NT2/D1 (cell line): Measurements from ENCODE around the gene SERPINA3.

Experiments
- DNase-seq: peaks from one replicate; pipeline ENCODE4 v3.0.0-alpha.2; 2011; ENCODE audit warnings: low read depth, low spot score
- H3K27me3 ChIP-seq: 2 replicates; pipeline ENCODE4 v1.6.0; 2011; ENCODE audit warnings: mild to moderate bottlenecking; ENCODE audit not compliant: insufficient read length, insufficient read depth
- H3K36me3 ChIP-seq: 2 replicates; pipeline ENCODE4 v1.6.1; 2011; ENCODE audit warnings: mild to moderate bottlenecking, low read length, mixed read lengths; ENCODE audit not compliant: insufficient read depth, insufficient read length
- H3K4me1 ChIP-seq: 2 replicates; pipeline ENCODE4 v1.5.1; 2011; ENCODE audit not compliant: insufficient read depth, insufficient read length
- H3K4me3 ChIP-seq: 2 replicates; pipeline ENCODE4 v1.5.1; 2011; ENCODE audit warnings: low read depth; ENCODE audit not compliant: insufficient read length
- H3K9ac ChIP-seq: 2 replicates; pipeline ENCODE4 v1.6.0; 2011; ENCODE audit warnings: low read depth; ENCODE audit not compliant: insufficient read length
- H3K9me3 ChIP-seq: 2 replicates; pipeline ENCODE4 v1.5.1; 2011; ENCODE audit warnings: mild to moderate bottlenecking, low read length; ENCODE audit not compliant: insufficient read depth
- SUZ12 ChIP-seq: IDR thresholded peaks from 2 replicates; pipeline ENCODE4 v1.6.1; 2011; ENCODE audit not compliant: insufficient read length, insufficient read depth; ENCODE audit errors: extremely low read depth
- YY1 ChIP-seq: IDR thresholded peaks from 2 replicates; pipeline ENCODE4 v1.6.1; 2011; ENCODE audit not compliant: insufficient read length, insufficient read depth
- ZNF274 ChIP-seq: IDR thresholded peaks from 2 replicates; pipeline ENCODE4 v1.6.1; 2011; ENCODE audit warnings: mild to moderate bottlenecking, low read depth, low read length

Gene SERPINA3

GRCh38 chr14:94613720-94614644 lies 1.8 kb downstream of the SERPINA3 start:
- no peak for DNase-seq
- Histone ChIP-seq H3K9me3 (peaks cover 21% of the 10 kb centered on the region), H3K27me3 (no peaks in the 10 kb centered on the region), H3K4me1 (peaks cover 2% of the 10 kb centered on the region), H3K36me3 (no peaks in the 10 kb centered on the region), H3K9ac (no peak overlapping the region), H3K4me3 (no peak overlapping the region)
- TF ChIP-seq SUZ12: no peak
- no peak for TF ChIP-seq ZNF274
- no peak for TF ChIP-seq YY1

GRCh38 chr14:94614802-94615201 lies 2.6 kb downstream of the SERPINA3 start:
- no peaks in the 10 kb centered on the region for H3K36me3 ChIP-seq
- peaks cover 25% of the 10 kb centered on the region for H3K9me3 ChIP-seq
- no peak overlapping the region for H3K9ac ChIP-seq
- no peak for DNase-seq
- peaks cover 2% of the 10 kb centered on the region for H3K4me1 ChIP-seq
- H3K27me3 ChIP-seq: no peaks in the 10 kb centered on the region
- H3K4me3 ChIP-seq: no peak overlapping the region
- TF ChIP-seq YY1 (no peak), SUZ12 (no peak), ZNF274 (no peak)

GRCh38 chr14:94615254-94615653 lies 3.1 kb downstream of the SERPINA3 start:
- Histone ChIP-seq H3K9ac (no peak overlapping the region), H3K4me3 (no peak overlapping the region), H3K27me3 (no peaks in the 10 kb centered on the region)

GRCh38 chr14:94615823-94616570 lies 3.8 kb downstream of the SERPINA3 start:
- no peak overlapping the region for H3K4me3 ChIP-seq
- no peaks in the 10 kb centered on the region for H3K27me3 ChIP-seq
- DNase-seq: no peak
- peaks cover 25% of the 10 kb centered on the region for H3K9me3 ChIP-seq
- H3K36me3 ChIP-seq: no peaks in the 10 kb centered on the region
- H3K4me1 ChIP-seq: peaks cover 2% of the 10 kb centered on the region
- H3K9ac ChIP-seq: no peak overlapping the region
- TF ChIP-seq YY1: no peak
- no peak for TF ChIP-seq SUZ12
- no peak for TF ChIP-seq ZNF274

More at GRCh38 chr14:94615254-94615653, 3.1 kb downstream of the SERPINA3 start:
- Histone ChIP-seq H3K4me1 (peaks cover 2% of the 10 kb centered on the region), H3K36me3 (no peaks in the 10 kb centered on the region), H3K9me3 (peaks cover 25% of the 10 kb centered on the region)
- DNase-seq: no peak
- TF ChIP-seq SUZ12 (no peak), YY1 (no peak), ZNF274 (no peak)

GRCh38 chr14:94617366-94617941 lies 5.3 kb downstream of the SERPINA3 start:
- H3K36me3 ChIP-seq: no peaks in the 10 kb centered on the region
- H3K4me1 ChIP-seq: peaks cover 2% of the 10 kb centered on the region
- DNase-seq: no peak
- peaks cover 25% of the 10 kb centered on the region for H3K9me3 ChIP-seq
- TF ChIP-seq SUZ12: no peak
- TF ChIP-seq ZNF274: no peak
- TF ChIP-seq YY1: no peak
- H3K9ac ChIP-seq: no peak overlapping the region
- no peaks in the 10 kb centered on the region for H3K27me3 ChIP-seq
- no peak overlapping the region for H3K4me3 ChIP-seq

- Histone ChIP-seq H3K36me3 (no peaks in the 10 kb centered on the region), H3K9me3 (peaks cover 25% of the 10 kb centered on the region), H3K27me3 (no peaks in the 10 kb centered on the region), H3K9ac (no peak overlapping the region), H3K4me1 (no peaks in the 10 kb centered on the region), H3K4me3 (no peak overlapping the region)
- DNase-seq: no peak
- no peak for TF ChIP-seq ZNF274
- TF ChIP-seq SUZ12: no peak
- no peak for TF ChIP-seq YY1
These were observed 6.0 kb downstream of the SERPINA3 start for GRCh38 chr14:94617988-94618822.
